DOHH2 (cell line): Measurements from ENCODE around the gene PPIE.

Source experiments
- EZH2phosphoT487 ChIP-seq: fragments of 200-600 bp; sonication (generic); IDR thresholded peaks from 2 replicates; pipeline ENCODE4 v1.6.1; 2017; ENCODE audit warnings: borderline replicate concordance, mild to moderate bottlenecking, antibody characterized with exemption, low read length, moderate library complexity, mixed read lengths
- TF ChIP-seq, protein P1 (sequence below): fragments of 200-600 bp; sonication (generic); IDR thresholded peaks from one replicate; pipeline ENCODE4 v1.5.1; 2014; ENCODE audit warnings: antibody characterized with exemption, mild to moderate bottlenecking, low read depth, low read length; ENCODE audit not compliant: poor library complexity, severe bottlenecking

GRCh38 chr1:39777306-39777705 is 38.6 kb downstream of the PPIE start:
- TF ChIP-seq, protein P1, sequence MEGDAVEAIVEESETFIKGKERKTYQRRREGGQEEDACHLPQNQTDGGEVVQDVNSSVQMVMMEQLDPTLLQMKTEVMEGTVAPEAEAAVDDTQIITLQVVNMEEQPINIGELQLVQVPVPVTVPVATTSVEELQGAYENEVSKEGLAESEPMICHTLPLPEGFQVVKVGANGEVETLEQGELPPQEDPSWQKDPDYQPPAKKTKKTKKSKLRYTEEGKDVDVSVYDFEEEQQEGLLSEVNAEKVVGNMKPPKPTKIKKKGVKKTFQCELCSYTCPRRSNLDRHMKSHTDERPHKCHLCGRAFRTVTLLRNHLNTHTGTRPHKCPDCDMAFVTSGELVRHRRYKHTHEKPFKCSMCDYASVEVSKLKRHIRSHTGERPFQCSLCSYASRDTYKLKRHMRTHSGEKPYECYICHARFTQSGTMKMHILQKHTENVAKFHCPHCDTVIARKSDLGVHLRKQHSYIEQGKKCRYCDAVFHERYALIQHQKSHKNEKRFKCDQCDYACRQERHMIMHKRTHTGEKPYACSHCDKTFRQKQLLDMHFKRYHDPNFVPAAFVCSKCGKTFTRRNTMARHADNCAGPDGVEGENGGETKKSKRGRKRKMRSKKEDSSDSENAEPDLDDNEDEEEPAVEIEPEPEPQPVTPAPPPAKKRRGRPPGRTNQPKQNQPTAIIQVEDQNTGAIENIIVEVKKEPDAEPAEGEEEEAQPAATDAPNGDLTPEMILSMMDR: no peak
- no peak for TF ChIP-seq EZH2phosphoT487
